Medulla oblongata (tissue), 1 donor: Measurements from ENCODE around the gene PIH1D2.
"Not testable (repeated sequence)": the region's sequence is repeated elsewhere in the genome, so short reads cannot be mapped to it uniquely, and the experiment has no call there.

Source experiments
- DNase-seq: peaks from one replicate; pipeline ENCODE4 v3.0.0-alpha.2; 2015; ENCODE audit errors: extremely low spot score

PIH1D2 gene

GRCh38 chr11:112073941-112074811, at the start of gene PIH1D2, which contains the start of gene NKAPD1:
TSS of gene PIH1D2 (minus strand) at chr11:112074017. CDS start at chr11:112073174, 843 bp downstream.
TSS of gene NKAPD1 (plus strand) at chr11:112074299. CDS start at chr11:112075575, 1,276 bp downstream.
- peak; percentile 90 for DNase-seq

- no peak for DNase-seq
Measured at GRCh38 chr11:112123129-112123528, 49.3 kb upstream of the PIH1D2 start.

- no peak for DNase-seq
Measured at GRCh38 chr11:112121981-112122615, 48.3 kb upstream of the PIH1D2 start.

DNA sequence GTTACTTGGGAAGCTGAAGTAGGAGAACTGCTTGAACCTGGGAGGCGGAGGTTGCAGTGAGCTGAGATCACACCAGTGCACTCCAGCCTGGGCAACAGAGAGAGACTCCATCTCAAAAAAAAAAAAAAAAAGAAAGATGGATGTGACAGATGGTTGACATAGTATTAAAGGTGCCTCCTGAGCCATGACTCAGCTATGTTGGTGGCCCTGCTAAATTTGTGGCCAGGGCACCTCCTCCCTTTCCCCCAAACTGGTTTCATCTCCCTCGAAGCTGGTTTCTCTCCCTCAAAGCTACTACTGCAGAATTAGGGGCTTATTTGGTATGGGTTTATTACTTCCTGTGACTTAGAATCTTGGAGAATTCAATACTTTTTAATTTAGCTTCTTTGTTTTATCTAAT, 44.4 kb upstream of the PIH1D2 start:
- no peak for DNase-seq

DNA sequence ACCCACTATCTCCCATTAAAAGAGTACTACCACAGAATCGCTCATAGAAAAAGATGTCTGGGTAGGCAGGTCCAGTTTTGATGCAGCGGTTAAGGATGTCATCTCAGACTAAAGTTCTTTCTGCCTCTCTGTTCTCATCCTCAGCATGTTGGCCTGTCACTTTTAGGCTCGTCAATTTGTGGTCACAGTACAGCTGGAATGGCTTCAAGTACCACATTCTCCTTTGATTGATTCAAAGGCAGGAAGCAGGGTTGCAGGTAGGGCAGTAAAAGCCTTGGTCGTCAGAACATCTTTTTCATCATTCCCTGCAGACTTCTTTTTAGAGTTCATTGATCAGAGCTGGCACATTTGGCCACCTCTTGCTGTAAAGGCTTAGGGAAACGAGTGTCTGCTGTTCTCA, 41.6 kb upstream of the PIH1D2 start:
- DNase-seq: no peak

DNA sequence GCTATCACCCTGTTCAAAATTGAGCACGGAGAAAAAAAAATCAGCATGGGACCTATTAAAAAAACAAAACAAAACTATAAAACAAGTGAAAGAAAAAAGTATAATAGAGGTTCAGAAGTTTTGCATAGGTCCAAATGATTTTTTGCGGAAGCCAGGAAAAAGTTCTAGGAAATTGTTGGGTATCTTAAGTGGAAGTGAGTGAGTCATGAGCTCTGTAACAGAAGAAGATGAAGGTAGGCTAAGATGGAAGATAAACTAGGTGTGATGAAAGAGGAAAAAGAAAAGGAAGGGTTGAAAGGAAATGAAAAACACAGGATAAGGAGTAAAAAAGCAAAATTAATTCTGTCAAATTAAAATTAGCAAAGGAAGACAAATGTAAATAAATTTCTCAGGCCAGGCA, 40.6 kb upstream of the PIH1D2 start:
- DNase-seq: no peak

DNA sequence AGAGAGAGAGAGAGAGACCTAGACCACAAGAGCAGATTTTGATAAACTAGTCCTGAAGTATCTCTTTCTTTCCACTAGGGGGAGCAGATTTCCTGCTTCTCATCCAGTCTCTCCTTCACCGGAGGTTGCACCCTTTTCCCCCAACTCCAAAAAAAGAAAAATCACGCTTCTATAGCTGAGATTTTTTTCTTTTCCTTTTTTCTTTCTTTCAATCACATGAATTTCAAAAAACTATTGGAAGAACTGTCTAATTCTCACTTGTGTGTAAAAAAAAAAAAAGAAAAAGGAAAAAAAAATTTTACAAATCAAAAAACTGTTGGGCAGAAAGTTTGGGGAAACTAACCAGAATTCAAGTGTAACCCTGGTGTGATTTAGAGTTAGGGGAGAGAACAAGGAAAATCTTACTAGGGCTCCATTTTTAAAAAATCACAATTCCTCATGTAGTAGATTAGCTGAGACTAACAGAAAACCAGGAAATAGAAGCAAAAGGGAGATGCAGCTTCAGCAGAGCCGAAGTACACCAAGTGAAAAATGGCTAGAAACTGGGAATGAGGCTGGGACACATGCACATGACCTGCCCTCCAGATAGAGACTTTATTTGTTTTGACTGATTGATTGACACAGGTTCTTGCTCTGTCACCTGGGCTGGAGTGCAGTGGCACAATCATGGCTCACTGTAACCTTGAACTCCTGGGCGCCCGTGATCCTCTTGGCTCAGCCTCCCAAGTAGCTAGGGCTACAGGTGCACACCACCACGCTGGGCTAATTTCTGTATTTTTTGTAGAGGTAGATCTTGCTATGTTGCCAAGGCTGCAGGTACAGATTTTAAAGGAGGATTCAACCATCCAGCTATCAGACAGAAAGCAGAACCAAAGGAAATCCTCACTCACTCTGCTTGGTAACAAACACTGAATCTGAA, 40.0 kb upstream of the PIH1D2 start:
- DNase-seq: peak; percentile 86

DNA sequence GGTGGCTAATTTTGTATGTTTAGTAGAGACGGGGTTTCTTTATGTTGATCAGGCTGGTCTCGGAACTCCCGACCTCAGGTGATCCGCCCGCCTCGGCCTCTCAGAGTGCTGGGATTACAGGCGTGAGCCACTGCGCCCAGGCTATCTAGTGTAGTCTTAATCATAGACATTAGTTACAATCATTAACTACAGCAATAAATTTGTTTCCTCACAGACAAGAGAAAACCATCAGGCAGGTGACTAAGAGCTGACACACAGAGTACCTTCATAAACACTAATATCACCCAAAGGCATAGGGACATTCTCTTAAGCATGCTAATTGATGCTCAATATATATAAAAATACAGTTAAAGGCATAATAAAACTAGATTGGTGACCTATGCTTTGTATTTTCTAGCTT, 32.3 kb upstream of the PIH1D2 start:
- no peak for DNase-seq

DNA sequence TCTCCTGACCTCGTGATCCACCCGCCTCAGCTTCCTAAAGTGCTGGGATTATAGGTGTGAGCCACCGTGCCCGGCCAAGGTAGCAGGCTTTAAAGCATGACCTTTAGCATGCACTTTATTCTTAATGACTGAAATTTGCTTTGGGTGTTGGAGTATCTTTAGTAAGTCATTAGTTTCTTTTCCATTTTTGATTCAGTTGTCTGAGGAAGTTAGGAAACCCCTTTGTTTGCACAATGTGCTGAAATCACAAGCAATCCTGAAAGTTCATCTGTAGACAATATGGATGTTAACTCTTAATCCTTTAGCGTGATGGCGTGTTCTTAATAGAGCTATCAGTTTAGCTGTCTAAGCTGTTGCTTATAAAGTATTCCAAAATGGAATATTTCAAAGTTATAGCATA, 29.6 kb upstream of the PIH1D2 start:
- no peak for DNase-seq

- no peak for DNase-seq
Measured at GRCh38 chr11:112100462-112100861, 26.6 kb upstream of the PIH1D2 start.

- DNase-seq: no peak
Measured at GRCh38 chr11:112097734-112098528, 24.1 kb upstream of the PIH1D2 start.

DNA sequence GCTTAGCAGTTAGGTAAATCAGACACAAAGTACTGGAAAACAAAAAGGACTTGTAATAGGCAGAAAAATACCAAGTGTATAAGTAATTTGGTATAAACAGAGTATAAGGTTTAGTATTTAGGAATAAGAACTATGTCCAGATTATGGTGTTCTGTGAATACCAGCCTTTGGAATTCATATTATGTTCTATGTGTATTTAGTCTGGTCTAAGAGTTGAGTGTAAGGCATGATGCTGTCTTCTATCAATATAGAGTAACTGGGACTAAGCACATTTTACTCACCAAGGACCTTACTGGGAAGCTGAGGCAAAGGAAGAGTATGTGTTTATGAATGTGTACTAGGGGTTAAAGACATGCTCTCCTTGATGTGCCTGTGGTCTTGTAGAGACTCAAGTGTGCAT, 22.4 kb upstream of the PIH1D2 start:
- DNase-seq: no peak

GRCh38 chr11:112095302-112095701, 21.5 kb upstream of the PIH1D2 start:
- not testable (repeated sequence) for DNase-seq

- DNase-seq: no peak
Measured at GRCh38 chr11:112087212-112087611, 13.4 kb upstream of the PIH1D2 start.

DNA sequence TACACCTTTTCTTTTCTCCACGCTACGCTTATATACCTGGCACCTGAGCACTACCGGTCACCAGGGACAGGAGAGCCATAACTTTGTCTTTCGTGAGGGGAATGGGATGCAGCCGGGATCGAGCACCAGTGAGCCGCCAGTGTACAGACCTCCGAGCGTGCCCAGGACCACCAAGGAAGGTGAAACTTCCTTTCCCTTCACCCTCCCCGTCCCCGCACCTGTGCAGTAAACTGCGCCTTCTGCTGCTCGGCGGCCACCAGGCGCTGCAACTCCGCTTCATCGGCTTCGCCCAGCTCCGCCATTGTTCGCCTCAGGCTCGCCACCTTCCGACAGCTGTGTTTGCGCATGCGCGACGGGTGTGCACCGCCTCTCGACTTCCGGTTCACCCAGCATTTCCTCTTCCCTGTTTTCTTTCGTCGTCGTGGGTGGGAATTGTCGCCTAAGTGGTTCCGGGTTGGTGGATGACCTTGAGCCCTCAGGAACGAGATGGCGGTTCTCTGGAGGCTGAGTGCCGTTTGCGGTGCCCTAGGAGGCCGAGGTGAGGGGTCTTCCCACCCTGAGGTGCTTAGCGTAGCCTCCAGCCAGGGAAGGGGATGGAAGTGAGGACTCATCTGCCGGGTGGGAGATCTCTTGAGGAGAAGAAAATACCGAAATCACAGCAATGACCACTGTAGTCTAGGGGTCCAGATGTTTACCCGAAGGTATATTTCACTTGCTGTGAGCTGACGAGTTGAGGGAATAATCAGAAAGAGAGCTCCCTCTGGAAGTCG, 12.8 kb upstream of the PIH1D2 start, which contains the start of the genes SDHD and TIMM8B:
TSS of gene SDHD (plus strand) at position 452 of the 770 bp plus-strand sequence. CDS start at position 487, 35 bp downstream.
TSS of gene TIMM8B (minus strand) at position 335 of the 770 bp plus-strand sequence. CDS start at position 302, 33 bp downstream.
- peak; percentile 99 for DNase-seq

GRCh38 chr11:112085822-112086421, 12.1 kb upstream of the PIH1D2 start:
- DNase-seq: no peak

- no peak for DNase-seq
Measured at GRCh38 chr11:112082729-112083128, 8.9 kb upstream of the PIH1D2 start.

- no peak for DNase-seq
Measured at GRCh38 chr11:112062923-112063322, 10.9 kb downstream of the PIH1D2 start.

DNA sequence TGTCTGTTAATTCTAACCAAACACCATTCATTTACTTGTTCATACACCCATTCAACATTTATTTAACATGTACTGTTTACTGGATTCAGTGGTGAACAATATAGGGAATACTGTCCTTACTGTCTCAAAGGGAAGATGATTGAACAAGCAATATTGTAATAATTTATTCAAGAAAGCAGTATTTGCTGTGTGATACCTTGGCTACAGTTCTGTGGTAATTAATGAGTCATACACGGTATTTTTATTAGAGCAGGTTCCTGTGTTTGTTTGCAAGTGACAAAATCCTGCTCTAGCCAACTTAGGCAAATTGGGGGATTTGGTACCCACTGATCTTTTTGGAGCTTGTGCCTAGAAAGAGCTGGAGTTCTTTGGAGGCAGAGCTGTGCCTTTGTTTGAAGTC, 15.7 kb downstream of the PIH1D2 start:
- DNase-seq: no peak

DNA sequence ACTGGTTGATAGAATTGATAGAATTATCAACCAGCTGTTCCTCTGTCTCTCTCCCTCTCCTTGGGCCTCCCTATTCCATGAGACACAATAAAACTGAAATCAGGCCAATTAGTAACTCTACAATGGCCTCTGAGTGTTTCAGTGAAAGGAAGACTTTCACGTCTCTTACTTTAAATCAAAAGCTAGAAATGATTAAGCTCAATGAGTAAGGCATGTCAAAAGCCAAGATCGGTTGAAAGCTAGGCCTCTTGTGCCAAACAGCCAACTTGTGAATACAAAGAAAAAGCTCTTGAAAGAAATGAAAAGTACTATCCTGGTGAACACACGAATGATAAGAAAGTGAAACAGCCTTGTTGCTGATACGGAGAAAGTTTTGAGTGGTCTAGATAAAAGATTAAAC, 16.6 kb downstream of the PIH1D2 start:
- no peak for DNase-seq
